Esophagus muscularis mucosa (tissue), 4 donors: ENCODE results near the gene PDK1. TPM values are rescaled to one million over a fixed set of nuclear protein-coding genes. Genes with fewer than 3 reads are reported as not detected.

Experiments used
- DNase-seq: peaks from one replicate; pipeline ENCODE4 v3.0.0-alpha.2; 2017; ENCODE audit errors: extremely low spot score
- H3K27ac ChIP-seq, 4 donors: fragments of 200-600 bp; sonication (generic); replicated peaks in 1 of 4; 1 replicate in 3 of 4; 2 replicates in 1 of 4; pipeline ENCODE4 v1.5.1; 2016 to 2019; ENCODE audit warnings: mild to moderate bottlenecking in 1 of 4
- H3K27me3 ChIP-seq, 4 donors: fragments of 200-600 bp; sonication (generic); one replicate each; pipeline versions ENCODE4 v1.5.1 to v1.6.0; 2016 to 2019
- H3K36me3 ChIP-seq, 4 donors: fragments of 200-600 bp; sonication (generic); one replicate each; pipeline ENCODE4 v1.5.1; 2016 to 2019
- H3K4me1 ChIP-seq, 4 donors: fragments of 200-600 bp; sonication (generic); one replicate each; pipeline ENCODE4 v1.5.1; 2016 to 2019
- H3K4me3 ChIP-seq, 4 donors: fragments of 200-600 bp; sonication (generic); 1 replicate in 2 of 4; 2 replicates in 2 of 4; pipeline ENCODE4 v1.5.1; 2016 to 2019; ENCODE audit warnings: mild to moderate bottlenecking in 4 of 4, moderate library complexity in 1 of 4
- H3K9me3 ChIP-seq, 4 donors: fragments of 200-600 bp; sonication (generic); 1 replicate in 3 of 4; 2 replicates in 1 of 4; pipeline ENCODE4 v1.5.1; 2016 to 2019
- EP300 ChIP-seq: sonication (generic); formaldehyde crosslinking; IDR thresholded peaks from one replicate; pipeline ENCODE4 v1.6.1; 2017; ENCODE audit warnings: antibody characterized with exemption
- POLR2A ChIP-seq: fragments of 450-650 bp; IDR thresholded peaks from one replicate; pipeline ENCODE4 v1.6.1; 2017; ENCODE audit warnings: antibody characterized with exemption, moderate library complexity, mild to moderate bottlenecking, low read depth
- POLR2AphosphoS5 ChIP-seq, 2 donors: sonication (generic); formaldehyde crosslinking; IDR thresholded peaks; one replicate each; pipeline ENCODE4 v1.6.1; 2017; ENCODE audit warnings: antibody characterized with exemption in 2 of 2
- whole genome bisulfite sequencing: methylation state at CpG from one replicate; pipeline ENCODE4 v1.1.5; 2018; 5-methylcytosine and 5-hydroxymethylcytosine counted together
- intact Hi-C: fragments of 100-400 bp; cut with DNase I; formaldehyde crosslinking; loops from one replicate; pipeline ENCODE4 v1.15.1; 2023
- total RNA-seq, 4 donors: library from RNA; depleted of rRNA; stranded (reverse); fragments of >200 nt; gene quantifications; one replicate each; pipeline versions ENCODE4 v1.1.0 to v1.2.1, GENCODE V29; 2016
- TF ChIP-seq, protein P1 (sequence below), 3 experiments: fragments of 200-600 bp in 2 of 3; fragments of 450-650 bp in 1 of 3; sonication (generic) in 2 of 3; IDR thresholded peaks; one replicate each; pipeline ENCODE4 v1.5.1; 2017 to 2019; ENCODE audit warnings: antibody characterized with exemption in 3 of 3, mild to moderate bottlenecking in 2 of 3, moderate library complexity in 1 of 3

PDK1 gene
- 10 to 100 TPM in 3 of 4 donors, 1 to 10 TPM in 1; 5.1 to 15.8 (median 11.2) TPM for total RNA-seq

DNA sequence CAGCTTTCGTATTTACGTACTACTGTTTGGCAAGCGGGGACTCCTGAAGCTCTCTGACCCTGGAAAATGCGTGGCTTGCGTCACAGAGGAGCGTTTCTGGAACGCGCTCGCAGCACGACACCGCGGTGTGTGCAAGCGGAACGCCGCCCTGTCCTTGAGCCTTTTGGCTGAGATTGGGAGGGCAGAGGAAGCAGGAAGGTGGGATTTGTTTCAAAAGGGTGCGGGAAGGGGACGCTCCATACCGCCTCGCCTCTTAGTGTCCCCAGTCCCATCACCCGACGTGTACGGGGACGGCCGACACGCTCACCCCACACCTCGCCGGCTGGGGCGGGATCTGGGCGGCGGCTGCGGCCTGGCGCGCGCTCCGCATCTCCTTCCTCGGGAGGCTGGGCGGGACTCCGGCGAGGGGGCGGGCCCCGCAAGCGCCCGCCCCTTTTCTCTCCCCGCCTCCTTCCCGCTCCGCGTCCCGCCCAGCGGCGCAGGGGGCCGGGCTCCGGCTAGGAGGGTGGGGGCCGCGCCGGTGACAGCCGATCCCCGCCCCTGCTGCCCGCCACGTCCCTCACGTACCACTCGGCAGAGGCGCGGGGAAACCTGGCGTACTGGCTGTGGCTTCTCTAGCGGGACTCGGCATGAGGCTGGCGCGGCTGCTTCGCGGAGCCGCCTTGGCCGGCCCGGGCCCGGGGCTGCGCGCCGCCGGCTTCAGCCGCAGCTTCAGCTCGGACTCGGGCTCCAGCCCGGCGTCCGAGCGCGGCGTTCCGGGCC, at the start of gene PDK1:
Gene PDK1, plus strand, starts transcription at position 569 of the 762 bp plus-strand sequence. Its CDS starts 61 bp downstream, at position 630.
- intact Hi-C loops: no loop called here
- Histone ChIP-seq H3K4me3 (peak within 1 kb of the TSS; percentile 67 to 94 (median 83)), H3K27me3 (no peaks in the 10 kb centered on the region), H3K27ac (peak within 1 kb of the TSS; percentile 90 to 95 (median 94)), H3K9me3 (no peaks in the 10 kb centered on the region), H3K4me1 (peaks cover 10 to 23% (median 23%) of the 10 kb centered on the region in 4 donors), H3K36me3 (peaks cover 0 to 7% (median 6%) of the 10 kb centered on the region in 4 donors)
- DNase-seq: peak; percentile 95
- WGBS: 0% methylated on average over 22 of the region's 88 CpGs
- TF ChIP-seq POLR2AphosphoS5 (IDR thresholded peaks at IDR 0.05): peak; percentile 82 to 92
- TF ChIP-seq EP300: peak; percentile 46
- no peak for TF ChIP-seq POLR2A

DNA sequence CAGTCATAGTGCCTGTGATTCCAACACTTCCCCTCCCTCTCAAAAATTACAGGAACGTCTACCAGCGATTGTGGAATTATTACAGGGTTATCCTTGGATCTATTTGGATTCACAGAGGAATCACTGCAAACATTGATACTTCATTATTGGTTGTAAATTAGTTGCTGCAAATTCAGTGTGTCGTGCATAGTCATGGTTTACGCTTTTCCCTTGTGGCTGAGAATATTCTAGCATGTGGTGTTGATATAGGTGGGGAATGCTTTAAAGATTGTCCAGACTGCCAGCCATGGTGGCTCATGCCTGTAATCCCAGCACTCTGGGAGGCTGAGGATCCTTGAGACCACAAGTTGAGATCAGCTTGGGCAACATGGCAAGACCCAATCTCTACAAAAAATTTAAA, 48.7 kb upstream of the PDK1 start:
- H3K27ac ChIP-seq: no peak overlapping the region
- no peaks in the 10 kb centered on the region for H3K27me3 ChIP-seq
- intact Hi-C loops: no loop called here
- no peaks in the 10 kb centered on the region for H3K4me1 ChIP-seq
- WGBS: 84% methylated on average over 4 of the region's 4 CpGs
- DNase-seq: peak; percentile 60
- peaks cover 0 to 13% (median 10%) of the 10 kb centered on the region in 4 donors for H3K9me3 ChIP-seq
- TF ChIP-seq EP300 (no peak), POLR2AphosphoS5 (IDR thresholded peaks at IDR 0.05) (no peak)
- TF ChIP-seq, protein P1, sequence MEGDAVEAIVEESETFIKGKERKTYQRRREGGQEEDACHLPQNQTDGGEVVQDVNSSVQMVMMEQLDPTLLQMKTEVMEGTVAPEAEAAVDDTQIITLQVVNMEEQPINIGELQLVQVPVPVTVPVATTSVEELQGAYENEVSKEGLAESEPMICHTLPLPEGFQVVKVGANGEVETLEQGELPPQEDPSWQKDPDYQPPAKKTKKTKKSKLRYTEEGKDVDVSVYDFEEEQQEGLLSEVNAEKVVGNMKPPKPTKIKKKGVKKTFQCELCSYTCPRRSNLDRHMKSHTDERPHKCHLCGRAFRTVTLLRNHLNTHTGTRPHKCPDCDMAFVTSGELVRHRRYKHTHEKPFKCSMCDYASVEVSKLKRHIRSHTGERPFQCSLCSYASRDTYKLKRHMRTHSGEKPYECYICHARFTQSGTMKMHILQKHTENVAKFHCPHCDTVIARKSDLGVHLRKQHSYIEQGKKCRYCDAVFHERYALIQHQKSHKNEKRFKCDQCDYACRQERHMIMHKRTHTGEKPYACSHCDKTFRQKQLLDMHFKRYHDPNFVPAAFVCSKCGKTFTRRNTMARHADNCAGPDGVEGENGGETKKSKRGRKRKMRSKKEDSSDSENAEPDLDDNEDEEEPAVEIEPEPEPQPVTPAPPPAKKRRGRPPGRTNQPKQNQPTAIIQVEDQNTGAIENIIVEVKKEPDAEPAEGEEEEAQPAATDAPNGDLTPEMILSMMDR (IDR thresholded peaks at IDR 0.05): no peak
- H3K4me3 ChIP-seq: no peak overlapping the region
- H3K36me3 ChIP-seq: peaks cover 0 to 56% (median 5%) of the 10 kb centered on the region in 4 donors

DNA sequence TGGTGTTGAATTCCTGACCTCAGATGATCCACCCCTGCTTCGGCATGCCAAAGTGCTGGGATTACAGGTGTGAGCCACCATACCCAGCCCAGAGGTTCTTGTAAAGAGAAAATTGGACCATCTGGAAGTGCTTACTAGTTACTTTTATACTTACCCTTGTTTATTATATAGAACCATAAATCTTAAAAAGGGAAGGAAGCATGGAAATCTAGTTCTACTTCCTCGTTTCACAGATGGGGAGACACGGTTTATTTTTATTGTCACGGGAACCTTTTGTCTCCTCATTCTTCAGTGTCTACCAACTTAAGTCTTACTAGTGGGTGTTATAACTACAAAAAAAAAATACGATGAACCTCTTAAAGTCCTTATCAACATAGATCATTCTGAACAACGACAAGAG, 45.8 kb upstream of the PDK1 start:
- Histone ChIP-seq H3K27me3 (no peaks in the 10 kb centered on the region), H3K36me3 (peaks cover 0 to 28% (median 0%) of the 10 kb centered on the region in 4 donors), H3K4me1 (no peaks in the 10 kb centered on the region), H3K9me3 (peaks cover 0 to 28% (median 20%) of the 10 kb centered on the region in 4 donors), H3K27ac (no peak overlapping the region), H3K4me3 (no peak overlapping the region)
- WGBS: 52% methylated on average over 6 of the region's 6 CpGs
- no peak for DNase-seq
- TF ChIP-seq EP300: no peak
- TF ChIP-seq, protein P1 (IDR thresholded peaks at IDR 0.05): no peak
- no peak for TF ChIP-seq POLR2AphosphoS5 (IDR thresholded peaks at IDR 0.05)
- no peak for TF ChIP-seq POLR2A
- intact Hi-C loops: no loop called here

DNA sequence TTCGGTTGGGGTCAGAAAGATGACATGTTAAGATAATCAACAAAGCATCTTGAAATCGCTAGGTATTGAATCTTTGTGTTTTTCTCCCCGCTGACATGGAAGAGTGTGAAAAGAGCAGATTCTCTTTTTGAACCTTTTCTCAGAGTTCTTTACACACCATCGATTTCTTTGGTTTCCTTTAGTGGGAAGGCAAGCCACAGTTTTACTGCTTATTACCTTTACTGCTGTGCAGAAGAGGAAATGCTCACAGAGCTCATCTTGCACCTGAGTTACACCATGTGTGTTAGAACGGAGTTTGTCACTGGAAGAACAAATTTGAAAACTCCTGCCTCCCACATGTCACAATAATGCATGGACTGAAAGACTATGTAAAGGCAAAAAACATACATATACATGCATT, 45.3 kb upstream of the PDK1 start:
- Histone ChIP-seq H3K9me3 (peaks cover 0 to 28% (median 20%) of the 10 kb centered on the region in 4 donors), H3K27ac (no peak overlapping the region), H3K36me3 (peaks cover 0 to 24% (median 0%) of the 10 kb centered on the region in 4 donors), H3K4me3 (no peak overlapping the region), H3K27me3 (no peaks in the 10 kb centered on the region), H3K4me1 (no peaks in the 10 kb centered on the region)
- 81% methylated on average over 5 of the region's 5 CpGs for WGBS
- TF ChIP-seq POLR2AphosphoS5 (IDR thresholded peaks at IDR 0.05): no peak
- no peak for TF ChIP-seq EP300
- no peak for TF ChIP-seq POLR2A
- no peak for DNase-seq
- intact Hi-C loops: no loop called here

DNA sequence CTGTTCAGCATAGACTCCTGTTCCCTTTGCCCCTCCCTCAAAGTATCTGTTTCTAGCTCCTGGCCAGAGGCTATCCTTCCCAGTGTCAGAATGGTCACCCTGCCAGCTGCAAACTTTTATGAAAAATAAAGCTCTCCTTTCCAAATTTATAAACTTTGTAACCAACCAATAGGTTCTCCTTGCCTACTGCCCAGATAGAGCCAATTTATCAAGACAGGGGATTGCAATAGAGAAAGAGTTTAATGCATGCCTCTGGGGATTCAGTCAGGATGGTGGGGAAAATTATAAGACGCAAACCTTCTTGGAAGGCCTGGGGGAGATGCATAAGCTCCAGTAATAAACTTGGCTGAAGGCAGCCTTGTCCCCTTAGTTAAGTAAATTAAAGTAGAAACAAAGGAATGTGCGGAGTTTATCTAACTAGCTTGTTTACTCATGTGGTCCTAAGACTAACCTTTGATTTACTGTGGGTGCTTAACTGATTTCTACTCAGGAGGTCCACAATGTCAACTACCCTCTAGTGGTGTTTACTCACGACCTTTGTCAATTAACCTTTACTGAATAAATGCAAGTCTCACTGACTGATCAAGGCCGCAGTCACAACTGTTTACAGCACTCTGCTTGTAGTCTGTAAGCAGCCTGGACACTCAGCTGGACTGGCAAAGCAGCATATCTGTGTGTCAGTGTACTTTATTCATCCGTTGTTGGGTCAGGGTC, 42.9 kb upstream of the PDK1 start:
- WGBS: 87% methylated on average over 5 of the region's 5 CpGs
- no peak for DNase-seq
- H3K9me3 ChIP-seq: peaks cover 0 to 28% (median 20%) of the 10 kb centered on the region in 4 donors
- H3K4me3 ChIP-seq: no peak overlapping the region
- no peak for TF ChIP-seq POLR2A
- no peak for TF ChIP-seq POLR2AphosphoS5 (IDR thresholded peaks at IDR 0.05)
- TF ChIP-seq, protein P1 (IDR thresholded peaks at IDR 0.05): no peak
- no peak for TF ChIP-seq EP300
- H3K36me3 ChIP-seq: peaks cover 0 to 9% (median 0%) of the 10 kb centered on the region in 4 donors
- H3K27ac ChIP-seq: no peak overlapping the region
- no peaks in the 10 kb centered on the region for H3K4me1 ChIP-seq
- H3K27me3 ChIP-seq: no peaks in the 10 kb centered on the region
- intact Hi-C loops: no loop called here
